ENCODE results near the gene COG4.

Gene COG4

GRCh38 chr16:70430667-70431536 lies 92.5 kb downstream of the COG4 start:
- DNase-seq = peak; percentile 53
